Loucy (cell line): Measurements from ENCODE around the gene DMBT1.

ENCODE experiments used
- CTCF ChIP-seq: fragments of 200-600 bp; sonication (generic); conservative IDR thresholded peaks from 2 replicates; pipeline ENCODE4 v1.5.1; 2014; ENCODE audit warnings: mild to moderate bottlenecking, antibody characterized with exemption, low read length
- EZH2phosphoT487 ChIP-seq: fragments of 200-600 bp; IDR thresholded peaks from 2 replicates; pipeline ENCODE4 v1.6.1; 2018; ENCODE audit warnings: antibody characterized with exemption, mild to moderate bottlenecking, moderate library complexity, borderline replicate concordance

GRCh38 chr10:122665946-122666345 lies 105.4 kb downstream of the DMBT1 start:
- TF ChIP-seq CTCF (no peak), EZH2phosphoT487 (no peak)
